WTC11 (cell line): ENCODE data around the gene VSIG10L2.

Experiments
- CBFB ChIP-seq: sonication (generic); formaldehyde crosslinking; IDR thresholded peaks from 2 replicates; pipeline ENCODE4 v1.8.1; 2022; ENCODE audit warnings: mild to moderate bottlenecking, low read depth, missing genetic modification reagents
- CTCF ChIP-seq: fragments of 200-600 bp; IDR thresholded peaks from 2 replicates; pipeline ENCODE4 v1.8.0; 2022; ENCODE audit warnings: antibody characterized with exemption
- ESRRA ChIP-seq: sonication (generic); formaldehyde crosslinking; IDR thresholded peaks from 2 replicates; pipeline ENCODE4 v1.8.1; 2022; ENCODE audit warnings: mild to moderate bottlenecking, missing genetic modification reagents, borderline replicate concordance
- FOXJ3 ChIP-seq: sonication (generic); formaldehyde crosslinking; IDR thresholded peaks from 2 replicates; pipeline ENCODE4 v1.9.0; 2021; ENCODE audit warnings: missing genetic modification reagents, mild to moderate bottlenecking, borderline replicate concordance
- NFYB ChIP-seq: sonication (generic); formaldehyde crosslinking; conservative IDR thresholded peaks from 2 replicates; pipeline ENCODE4 v1.8.0; 2022; ENCODE audit warnings: low read depth, missing genetic modification reagents
- SP1 ChIP-seq: sonication (generic); formaldehyde crosslinking; conservative IDR thresholded peaks from 2 replicates; pipeline ENCODE4 v1.8.1; 2022; ENCODE audit warnings: missing genetic modification reagents
- ZNF121 ChIP-seq: sonication (generic); formaldehyde crosslinking; IDR thresholded peaks from 2 replicates; pipeline ENCODE4 v1.8.0; 2023; ENCODE audit warnings: missing genetic modification reagents

DNA sequence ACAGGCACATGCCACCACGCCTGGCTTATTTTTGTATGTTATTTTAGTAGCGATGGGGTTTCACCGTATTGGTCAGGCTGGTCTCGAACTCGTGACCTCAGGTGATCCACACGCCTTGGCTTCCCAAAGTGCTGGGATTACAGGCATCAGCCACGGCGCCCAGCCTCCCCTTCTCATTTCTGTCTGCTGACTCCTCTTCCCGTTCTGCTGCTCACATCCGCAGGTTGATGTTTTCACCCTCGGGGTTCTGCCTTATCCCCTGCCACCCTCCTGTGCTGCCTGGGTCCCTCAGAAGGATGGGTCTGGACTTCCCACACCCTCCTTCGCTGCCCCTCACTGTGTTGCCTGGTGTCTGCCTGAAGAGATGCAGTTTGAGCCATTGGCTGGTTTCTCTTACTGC lies 19.2 kb upstream of the VSIG10L2 start:
- TF ChIP-seq ESRRA (CRISPR knock-in tag), result no peak
- no peak for TF ChIP-seq CTCF
- no peak for TF ChIP-seq FOXJ3
- no peak for TF ChIP-seq SP1 (CRISPR knock-in tag)
- TF ChIP-seq NFYB (CRISPR knock-in tag), result no peak
- no peak for TF ChIP-seq CBFB (CRISPR knock-in tag)
- TF ChIP-seq ZNF121, result no peak
